Panc1 (cell line): ENCODE data around the gene WNT3. TPM values are rescaled to one million over a fixed set of nuclear protein-coding genes. Genes with fewer than 3 reads are reported as not detected.

Experiments
- ATAC-seq: fragments of 200-7000 bp; cut with Tn5 transposase; 2 replicates; pipeline ENCODE4 v1.9.1; 2020; ENCODE audit warnings: mild to moderate bottlenecking, moderate library complexity
- Bru-seq: library from RNA; stranded (reverse); fragments of 400-500 nt; gene quantifications from one replicate; lab custom pipeline; 2021; lab: Mats Ljungman, UMichigan
- BruChase-seq, 2 experiments: library from RNA; stranded (reverse); fragments of 400-500 nt; gene quantifications; one replicate each; lab custom pipeline; 2021; lab: Mats Ljungman, UMichigan
- BruUV-seq: library from RNA; stranded (reverse); fragments of 400-500 nt; replicated peaks from 2 replicates; lab custom pipeline; 2021; lab: Mats Ljungman, UMichigan
- CTCF ChIA-PET: fragments of 300-600 bp; sonication (Branson Sonifier 250); formaldehyde crosslinking; loops from one replicate; lab custom pipeline; 2022; ENCODE audit warnings: antibody characterized with exemption; lab: Charles Lee
- POLR2A ChIA-PET: fragments of 300-600 bp; sonication (Branson Sonifier 250); formaldehyde crosslinking; loops from one replicate; lab custom pipeline; 2022; ENCODE audit warnings: antibody characterized with exemption; lab: Charles Lee
- DNase-seq: peaks from one replicate; pipeline ENCODE4 v3.0.0-alpha.2; 2010; ENCODE audit warnings: low read depth, low spot score
- H3K27ac ChIP-seq: 2 replicates; pipeline ENCODE4 v1.5.1; 2011; ENCODE audit warnings: mild to moderate bottlenecking, low read length, inconsistent platforms
- H3K27me3 ChIP-seq: fragments of 200-500 bp; sonication (Bioruptor generic); 2 replicates; pipeline ENCODE4 v1.6.0; 2014; ENCODE audit warnings: low read length, inconsistent platforms; ENCODE audit not compliant: control insufficient read depth, insufficient read depth
- H3K36me3 ChIP-seq: fragments of 200-500 bp; sonication (Bioruptor generic); 2 replicates; pipeline ENCODE4 v1.5.1; 2014; ENCODE audit warnings: inconsistent platforms, mild to moderate bottlenecking, low read length, moderate library complexity; ENCODE audit not compliant: control insufficient read depth, insufficient read depth
- H3K4me1 ChIP-seq: 2 replicates; pipeline ENCODE4 v1.5.1; 2011; ENCODE audit warnings: inconsistent platforms, mild to moderate bottlenecking, low read length, moderate library complexity; ENCODE audit not compliant: control insufficient read depth, insufficient read depth
- H3K4me3 ChIP-seq, 2 experiments: 2 replicates each; pipeline ENCODE4 v1.5.1; 2011 to 2012; ENCODE audit warnings: low read depth in 2 of 2, low read length in 2 of 2, mild to moderate bottlenecking in 2 of 2, inconsistent platforms in 1 of 2, moderate library complexity in 1 of 2
- H3K9me3 ChIP-seq: fragments of 200-500 bp; sonication (Bioruptor generic); 2 replicates; pipeline ENCODE4 v1.5.1; 2014; ENCODE audit warnings: low read depth, mild to moderate bottlenecking, inconsistent platforms, low read length, moderate library complexity; ENCODE audit not compliant: control insufficient read depth, insufficient read depth
- CTCF ChIP-seq: fragments of 450-650 bp; IDR thresholded peaks from 2 replicates; pipeline ENCODE4 v1.5.1; 2017; ENCODE audit warnings: mild to moderate bottlenecking
- POLR2AphosphoS5 ChIP-seq: IDR thresholded peaks from 2 replicates; pipeline ENCODE4 v1.6.1; 2012; ENCODE audit warnings: mild to moderate bottlenecking, low read depth, low read length, moderate library complexity
- REST ChIP-seq, 2 experiments: IDR thresholded peaks; 2 replicates each; pipeline ENCODE4 v1.6.1; 2011 to 2012; ENCODE audit warnings: low read depth in 2 of 2, control low read depth in 1 of 2, low read length in 1 of 2, mild to moderate bottlenecking in 1 of 2, moderate library complexity in 1 of 2; ENCODE audit not compliant: insufficient read depth in 1 of 2
- SIN3A ChIP-seq: IDR thresholded peaks from 2 replicates; pipeline ENCODE4 v1.6.1; 2012; ENCODE audit warnings: low read depth, mild to moderate bottlenecking, low read length, moderate library complexity, borderline replicate concordance; ENCODE audit not compliant: insufficient read depth
- TCF7L2 ChIP-seq: IDR thresholded peaks from 2 replicates; pipeline ENCODE4 v1.6.1; 2011; ENCODE audit warnings: mild to moderate bottlenecking, low read depth, low read length, inconsistent platforms
- in situ Hi-C: cut with HindIII; loops from 2 replicates; pipeline ENCODE4 v1.10.0; 2016; ENCODE audit warnings: low sequenced_read_pairs, low pct_unique_long_range_greater_than_20kb
- intact Hi-C: fragments of 100-400 bp; cut with micrococcal nuclease; formaldehyde crosslinking; loops from one replicate; pipeline ENCODE4 v1.10.0; 2022; ENCODE audit not compliant: unreplicated experiment
- long read RNA-seq: library from polyadenylated mRNA; unstranded; transcript quantifications from one replicate; pipeline ENCODE4 v2.0.0, GENCODE V29; 2021; ENCODE audit not compliant: unreplicated experiment
- polyA plus RNA-seq: library from polyadenylated mRNA; unstranded; fragments of >200 nt; gene quantifications from one replicate; pipeline ENCODE4 v1.2.1, GENCODE V29; 2012; ENCODE audit warnings: missing spikeins; ENCODE audit not compliant: insufficient read length
- total RNA-seq: library from RNA; stranded (reverse); gene quantifications from one replicate; pipeline ENCODE4 v1.2.1, GENCODE V29; 2021; ENCODE audit not compliant: unreplicated experiment

The WNT3 gene, protein sequence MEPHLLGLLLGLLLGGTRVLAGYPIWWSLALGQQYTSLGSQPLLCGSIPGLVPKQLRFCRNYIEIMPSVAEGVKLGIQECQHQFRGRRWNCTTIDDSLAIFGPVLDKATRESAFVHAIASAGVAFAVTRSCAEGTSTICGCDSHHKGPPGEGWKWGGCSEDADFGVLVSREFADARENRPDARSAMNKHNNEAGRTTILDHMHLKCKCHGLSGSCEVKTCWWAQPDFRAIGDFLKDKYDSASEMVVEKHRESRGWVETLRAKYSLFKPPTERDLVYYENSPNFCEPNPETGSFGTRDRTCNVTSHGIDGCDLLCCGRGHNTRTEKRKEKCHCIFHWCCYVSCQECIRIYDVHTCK
- 3.4 TPM for total RNA-seq
- 2.9 TPM for polyA plus RNA-seq
- percentile 27 among the genes with signal in this experiment for Bru-seq, nascent RNA
- BruChase-seq, experiment 1, labeled RNA remaining after a 2-hour chase, result percentile 42 among the genes with signal in this experiment
- BruChase-seq, experiment 2, labeled RNA remaining after a 6-hour chase, result percentile 42 among the genes with signal in this experiment
- long read RNA-seq, partial matches to known transcripts, result 6 of 9 reads
- long read RNA-seq, other reads (novel, unspliced or antisense), result 3 of 9 reads

GRCh38 chr17:46818316-46818928 is at the start of gene WNT3:
Gene WNT3, minus strand, starts transcription at chr17:46818692. Its CDS starts 95 bp downstream, at chr17:46818597.
- TF ChIP-seq REST (IDR thresholded peaks at IDR 0.05; ENCODE audit: insufficient read depth in 1 of 2, low read depth in 2 of 2, low read length in 1 of 2) (no peak), CTCF (no peak), SIN3A (no peak), POLR2AphosphoS5 (no peak), TCF7L2 (no peak)
- ChIA-PET CTCF (no interaction called here), POLR2A (interaction anchor here (0.7 kb wide), 1 partner anchor 16 kb away, joined by 3 read pairs; no protein-coding TSS in a partner anchor)
- no peaks in the 10 kb centered on the region for H3K27me3 ChIP-seq
- ATAC-seq (no peak), DNase-seq (no peak)
- no peaks in the 10 kb centered on the region for H3K4me1 ChIP-seq
- no peaks in the 10 kb centered on the region for H3K9me3 ChIP-seq
- in situ Hi-C loops, result no loop called here
- intact Hi-C loops, result no loop called here
- H3K4me3 ChIP-seq, result no peak within 1 kb of the TSS
- BruUV-seq, result no TSS peak
- no peak within 1 kb of the TSS for H3K27ac ChIP-seq
- H3K36me3 ChIP-seq, result no peaks in the 10 kb centered on the region

GRCh38 chr17:46866747-46867146 is 48.3 kb upstream of the WNT3 start:
- in situ Hi-C loops, result no loop called here
- CTCF ChIA-PET, result no interaction called here
- no TSS peak for BruUV-seq
- Histone ChIP-seq H3K4me3 (no peak overlapping the region), H3K36me3 (no peaks in the 10 kb centered on the region), H3K4me1 (no peaks in the 10 kb centered on the region), H3K27ac (no peak overlapping the region), H3K27me3 (no peaks in the 10 kb centered on the region), H3K9me3 (no peaks in the 10 kb centered on the region)
- POLR2A ChIA-PET, result no interaction called here
- TF ChIP-seq TCF7L2 (no peak), POLR2AphosphoS5 (no peak), SIN3A (no peak), CTCF (no peak), REST (IDR thresholded peaks at IDR 0.05; ENCODE audit: insufficient read depth in 1 of 2, low read depth in 2 of 2, low read length in 1 of 2) (no peak)
- intact Hi-C loops, result no loop called here
- DNase-seq (no peak), ATAC-seq (no peak)
